ENCODE data around the gene MUCL3.
"Not testable (repeated sequence)": the region's sequence is repeated elsewhere in the genome, so short reads cannot be mapped to it uniquely, and the experiment has no call there.

MUCL3 gene

DNA sequence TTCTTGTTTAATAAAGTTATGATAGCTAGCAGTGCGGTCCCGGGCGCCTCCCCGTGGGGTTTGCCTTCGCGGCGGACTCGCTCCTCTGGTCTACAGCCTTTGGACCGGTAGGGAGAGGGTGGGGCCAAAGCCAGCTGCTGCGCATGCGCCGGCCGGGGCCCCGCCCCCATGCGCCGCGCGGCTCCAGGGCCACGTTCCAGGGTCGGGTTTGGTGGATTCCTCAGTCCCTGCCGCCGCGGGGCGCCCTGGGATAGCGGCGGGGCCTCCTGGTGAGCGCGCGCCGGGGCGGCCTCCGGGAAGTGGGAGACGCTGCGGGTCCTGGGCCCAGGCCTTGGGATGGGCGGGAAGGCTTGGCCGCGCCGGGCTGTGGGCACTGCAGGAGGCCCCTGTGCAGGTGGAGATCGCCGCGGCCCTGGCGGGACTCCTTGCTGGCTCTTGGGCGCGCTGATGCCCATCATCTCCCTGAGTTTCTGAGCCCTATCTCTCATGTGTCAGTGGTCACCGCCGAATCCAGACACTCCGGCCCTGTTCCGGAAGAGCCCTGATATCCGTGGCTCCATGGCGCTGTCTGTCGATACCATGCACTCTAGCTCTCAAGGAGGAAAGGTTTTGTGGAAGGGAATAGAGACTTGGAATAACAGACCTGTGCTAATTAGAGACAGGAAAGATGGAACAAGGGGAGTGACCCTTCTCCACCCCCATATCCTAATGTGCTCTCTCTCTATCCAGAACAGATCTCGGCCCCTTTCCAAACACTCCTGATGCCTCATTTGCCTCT lies 26.5 kb upstream of the MUCL3 start, which contains the start of gene VARS2:
Gene VARS2 (plus strand): TSS at position 163 of the 778 bp plus-strand sequence. CDS start 599 bp downstream, at position 762.
- DNase-seq: peak; percentile 94

DNA sequence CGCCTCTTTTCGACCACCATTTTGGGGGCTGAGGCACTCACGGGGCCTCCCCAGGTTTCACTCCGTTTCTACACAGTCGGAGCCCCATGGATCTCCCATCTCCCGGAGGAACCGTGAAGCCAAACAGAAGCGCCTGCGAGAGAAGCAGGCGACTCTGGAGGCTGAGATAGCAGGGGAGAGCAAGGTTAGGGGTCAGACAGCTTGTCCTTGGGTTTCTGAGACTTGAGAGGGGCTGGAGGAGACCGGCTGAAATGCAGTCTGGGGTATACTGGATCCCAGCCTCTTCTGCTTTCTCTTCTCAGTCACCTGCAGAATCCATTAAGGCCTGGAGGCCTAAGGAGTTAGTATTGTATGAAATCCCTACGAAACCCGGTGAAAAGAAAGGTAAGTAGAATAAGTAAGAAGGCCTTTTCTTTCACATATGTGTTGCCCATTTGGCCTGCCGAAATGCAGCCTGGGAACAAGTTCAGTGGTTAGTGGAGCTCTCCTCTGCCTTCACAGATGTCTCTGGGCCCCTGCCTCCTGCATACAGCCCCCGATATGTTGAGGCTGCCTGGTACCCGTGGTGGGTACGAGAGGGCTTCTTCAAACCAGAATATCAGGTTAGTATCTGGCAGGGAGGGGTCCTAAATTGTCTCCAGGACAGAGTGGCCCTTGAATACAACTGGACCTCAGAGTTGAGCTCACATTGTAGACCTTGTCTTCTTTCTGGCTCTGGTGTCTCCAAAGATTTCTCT lies 25.8 kb upstream of the MUCL3 start:
- peak; percentile 10 for DNase-seq

DNA sequence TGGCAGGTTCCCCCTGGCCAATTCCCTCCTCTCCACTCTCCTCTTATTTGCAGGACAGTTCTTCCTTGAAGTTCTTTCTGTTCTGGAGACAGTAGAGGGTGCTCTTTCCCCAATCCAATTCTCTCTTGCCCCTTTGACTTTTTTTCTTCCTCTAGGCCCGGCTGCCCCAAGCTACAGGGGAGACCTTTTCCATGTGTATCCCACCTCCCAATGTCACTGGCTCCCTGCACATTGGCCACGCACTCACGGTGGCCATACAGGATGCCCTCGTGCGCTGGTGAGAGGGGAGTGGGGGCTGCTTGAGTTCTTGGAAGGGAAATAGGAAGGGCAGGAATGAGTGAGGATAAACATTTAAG lies 25.2 kb upstream of the MUCL3 start:
- DNase-seq: peak; percentile 51

DNA sequence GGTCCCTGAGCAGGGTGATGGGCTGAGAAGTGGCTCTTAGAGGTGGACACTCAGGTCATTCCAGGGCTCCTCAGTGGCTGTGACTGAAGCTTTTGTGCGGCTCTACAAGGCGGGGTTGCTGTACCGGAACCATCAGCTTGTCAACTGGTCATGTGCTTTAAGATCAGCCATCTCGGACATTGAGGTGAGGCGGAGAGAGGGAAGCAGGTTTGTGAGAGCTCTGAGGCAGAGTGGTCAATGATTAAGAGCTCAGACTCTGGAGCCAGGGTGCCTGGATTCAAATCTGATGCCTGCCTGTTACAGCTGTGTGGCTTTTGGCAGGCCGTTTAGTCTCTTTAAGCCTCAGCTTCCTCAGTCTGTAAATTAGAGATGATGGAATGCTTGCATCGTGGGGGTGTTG lies 23.7 kb upstream of the MUCL3 start:
- no peak for DNase-seq

- no peak for DNase-seq
Measured at GRCh38 chr6:30917487-30917886, 23.3 kb upstream of the MUCL3 start.

DNA sequence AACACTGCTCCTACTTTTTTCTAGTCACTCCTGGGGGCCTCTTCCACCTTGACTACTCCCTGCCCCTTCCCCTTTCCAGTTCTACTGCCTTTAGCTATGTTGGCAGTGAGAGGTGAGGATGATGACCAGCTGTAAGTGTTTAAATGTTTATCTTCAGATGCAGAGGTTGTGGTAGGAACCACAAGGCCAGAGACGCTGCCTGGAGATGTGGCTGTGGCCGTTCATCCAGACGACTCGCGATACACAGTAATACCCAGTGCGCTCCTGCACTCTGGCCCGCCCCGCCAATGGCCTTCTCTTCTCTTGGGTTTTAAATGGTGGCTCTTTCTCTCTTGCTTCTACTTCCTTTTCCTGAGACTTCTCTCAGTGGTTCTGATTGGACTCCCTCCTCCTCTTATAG lies 22.1 kb upstream of the MUCL3 start:
- DNase-seq: no peak

DNA sequence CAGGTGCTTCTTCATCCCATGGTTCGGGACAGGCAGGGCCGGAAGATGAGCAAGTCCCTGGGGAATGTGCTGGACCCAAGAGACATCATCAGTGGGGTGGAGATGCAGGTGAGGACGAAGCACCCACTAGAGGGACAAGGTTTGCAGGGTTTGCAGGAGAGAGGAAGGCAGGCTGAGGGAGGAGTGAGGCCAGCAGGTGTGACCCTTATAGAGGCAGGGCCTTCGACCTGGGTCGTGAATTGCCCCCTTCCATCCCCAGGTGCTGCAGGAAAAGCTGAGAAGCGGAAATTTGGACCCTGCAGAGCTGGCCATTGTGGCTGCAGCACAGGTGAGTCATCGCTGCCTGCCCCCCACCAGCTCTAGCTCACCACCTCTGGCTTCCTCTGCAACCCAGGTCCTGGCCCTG lies 18.3 kb upstream of the MUCL3 start:
- DNase-seq: no peak

DNA sequence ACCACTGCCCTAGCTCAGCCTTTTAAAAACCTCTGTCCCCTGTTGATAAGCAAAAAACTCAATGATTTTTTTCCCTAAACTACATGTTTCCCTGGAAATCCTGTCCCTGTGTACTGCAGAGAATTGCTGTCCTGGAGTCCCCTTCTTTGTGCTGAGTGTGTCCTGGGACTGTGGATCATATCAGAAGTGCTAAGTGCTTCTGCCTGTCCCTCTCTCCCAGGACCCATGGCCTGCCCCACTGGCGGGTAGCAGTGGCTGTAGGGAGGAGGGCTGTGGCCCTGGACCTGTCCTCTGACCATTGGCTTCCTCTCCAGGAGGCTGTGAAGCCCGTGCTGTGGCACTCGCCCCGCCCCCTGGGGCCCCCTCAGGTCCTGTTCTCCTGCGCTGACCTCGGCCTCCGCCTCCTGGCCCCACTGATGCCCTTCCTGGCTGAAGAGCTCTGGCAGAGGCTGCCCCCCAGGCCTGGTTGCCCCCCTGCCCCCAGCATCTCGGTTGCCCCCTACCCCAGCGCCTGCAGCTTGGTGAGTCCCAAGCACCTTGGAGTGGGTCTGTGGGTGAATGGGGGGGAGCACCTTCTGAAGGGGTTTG lies 16.6 kb upstream of the MUCL3 start:
- DNase-seq: not testable (repeated sequence)

- DNase-seq: no peak
Measured at GRCh38 chr6:30926644-30927043, 14.1 kb upstream of the MUCL3 start.

GRCh38 chr6:30927080-30927479 lies 13.7 kb upstream of the MUCL3 start:
- DNase-seq: not testable (repeated sequence)

- DNase-seq: no peak
Measured at GRCh38 chr6:30928677-30929076, 12.1 kb upstream of the MUCL3 start.

GRCh38 chr6:30930506-30930905 lies 10.3 kb upstream of the MUCL3 start:
- no peak for DNase-seq

- no peak for DNase-seq
Measured at GRCh38 chr6:30931272-30931671, 9.5 kb upstream of the MUCL3 start.

- no peak for DNase-seq
Measured at GRCh38 chr6:30931969-30932645, 8.7 kb upstream of the MUCL3 start, which contains the start of gene SFTA2. Gene SFTA2, minus strand, starts transcription at chr6:30932170. Its CDS starts 74 bp downstream, at chr6:30932096.

DNA sequence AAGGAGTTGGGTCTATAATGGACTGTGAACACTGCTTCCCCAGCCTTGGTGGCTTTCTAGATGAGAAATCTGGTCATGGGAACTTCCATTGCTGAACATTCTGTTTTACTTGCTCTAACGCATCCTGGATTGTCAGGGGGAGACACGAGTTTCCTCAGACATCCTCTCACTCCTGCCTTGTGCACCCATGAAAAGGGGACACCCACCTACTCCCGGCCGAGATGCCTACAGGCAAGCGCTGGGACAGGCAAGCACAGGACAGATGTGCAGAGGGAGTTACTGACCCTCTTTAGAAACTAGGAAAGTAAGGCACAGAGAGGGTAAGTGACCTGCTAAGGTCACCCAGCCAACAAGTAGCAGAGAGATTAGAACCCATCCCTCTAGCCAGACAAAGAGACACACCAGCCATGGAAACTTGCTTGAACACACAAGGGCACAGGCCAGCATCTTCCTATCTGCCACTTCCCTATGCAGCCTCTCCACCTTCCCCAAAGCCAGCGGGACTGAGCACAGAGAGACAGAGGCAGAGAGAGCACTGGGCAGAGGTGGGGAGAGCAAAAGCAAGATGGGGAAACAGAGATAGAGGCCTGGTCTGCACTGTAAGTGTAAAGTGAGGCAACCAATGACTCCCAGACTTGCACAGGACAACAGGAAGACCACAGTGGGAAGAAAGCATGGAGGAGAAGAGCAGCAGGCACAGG lies 8.0 kb upstream of the MUCL3 start:
- no peak for DNase-seq

- no peak for DNase-seq
Measured at GRCh38 chr6:30935018-30935417, 5.8 kb upstream of the MUCL3 start.

GRCh38 chr6:30937265-30937664 lies 3.5 kb upstream of the MUCL3 start:
- no peak for DNase-seq

GRCh38 chr6:30938730-30939129 lies 2.0 kb upstream of the MUCL3 start:
- no peak for DNase-seq

DNA sequence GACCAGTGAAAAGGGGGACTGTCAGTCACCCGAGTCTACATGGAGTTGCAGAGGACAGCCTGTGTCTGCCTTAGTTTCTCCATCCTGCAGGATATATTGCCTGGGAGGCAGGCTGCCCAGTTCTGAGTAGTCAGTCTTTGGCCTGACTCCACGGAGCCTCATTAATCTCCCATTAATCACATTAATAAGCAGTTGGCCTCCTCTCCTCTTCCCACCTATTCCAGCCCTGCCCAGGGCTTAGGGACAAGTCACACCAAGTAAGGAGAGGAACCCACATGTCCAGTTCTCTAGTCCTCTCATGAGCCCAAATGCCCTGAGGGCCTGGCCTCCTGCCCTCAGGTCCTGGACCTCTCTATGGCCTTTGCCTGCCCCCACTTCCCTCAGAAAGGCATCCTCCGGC lies 1.3 kb upstream of the MUCL3 start:
- DNase-seq: no peak

- no peak for DNase-seq
Measured at GRCh38 chr6:30942338-30943060, 1.7 kb downstream of the MUCL3 start.

GRCh38 chr6:30944051-30944450 lies 3.3 kb downstream of the MUCL3 start:
- no peak for DNase-seq

DNA sequence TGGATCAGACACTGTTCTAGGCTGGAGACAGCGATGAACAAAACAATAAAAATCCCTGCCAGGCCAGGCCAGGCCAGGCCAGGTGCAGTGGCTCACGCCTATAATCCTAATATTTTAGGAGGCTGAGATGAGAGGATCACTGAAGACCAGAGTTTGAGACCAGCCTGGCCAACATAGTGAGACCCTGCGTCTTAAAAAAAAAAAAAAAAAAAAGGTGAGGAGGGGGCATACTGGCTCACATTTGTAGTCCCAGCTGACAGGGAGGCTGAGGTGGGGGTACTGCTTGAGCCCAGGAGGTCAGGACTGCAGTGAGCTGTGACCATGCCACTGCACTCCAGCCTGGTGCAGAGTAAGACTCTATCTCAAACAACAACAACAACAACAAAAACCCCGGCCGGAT lies 4.5 kb downstream of the MUCL3 start:
- DNase-seq: no peak

Measured in activated CD4-positive, alpha-beta T cell treated with anti-CD3 and anti-CD28 coated beads, Interleukin-2, Interleukin-6, amounts not matched to agents 100 ng/mL and 50 ng/mL, durations not matched to agents 16 hours and 8 hours (primary cell).